ENCODE data around the gene TMEM185B.
A peak's percentile ranks its signal among the peaks of the same experiment; 100 is the strongest.

Gene TMEM185B

DNA sequence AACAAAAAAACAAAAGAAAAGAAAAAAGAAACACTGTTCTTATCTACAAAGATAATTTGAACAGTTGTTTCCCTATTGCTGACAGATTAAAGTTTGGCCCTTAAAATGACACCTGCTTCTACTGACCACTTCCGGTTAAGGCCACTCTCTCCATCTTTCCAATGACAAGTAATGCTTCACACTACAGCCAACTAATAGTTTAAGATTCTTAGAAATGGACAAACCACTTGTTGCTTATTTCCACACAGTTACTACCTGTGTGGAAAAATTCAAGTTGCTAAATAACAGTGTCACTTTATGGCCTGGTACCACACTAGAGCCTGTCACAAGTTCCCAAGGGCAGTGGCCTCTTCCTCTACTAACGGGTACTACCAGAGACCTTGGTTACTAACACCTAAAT lies 2.4 kb downstream of the TMEM185B start:
- H3K4me1 Mint-ChIP-seq: peaks cover 41% of the 10 kb centered on the region
- peaks cover 2% of the 10 kb centered on the region for H3K9me3 Mint-ChIP-seq
- H3K27ac Mint-ChIP-seq: no peak overlapping the region
- H3K4me3 Mint-ChIP-seq: peak overlapping the region; percentile 4
- DNase-seq (ENCODE audit: low spot score in 2 of 2) (no peak), ATAC-seq (ENCODE audit: low read depth) (no peak)
- H3K36me3 Mint-ChIP-seq: peaks cover 19% of the 10 kb centered on the region
- H3K27me3 Mint-ChIP-seq: no peaks in the 10 kb centered on the region

GRCh38 chr2:120219766-120220165 lies 3.4 kb downstream of the TMEM185B start:
- DNase-seq (ENCODE audit: low spot score in 2 of 2): no peak
- peaks cover 39% of the 10 kb centered on the region for H3K4me1 Mint-ChIP-seq

DNA sequence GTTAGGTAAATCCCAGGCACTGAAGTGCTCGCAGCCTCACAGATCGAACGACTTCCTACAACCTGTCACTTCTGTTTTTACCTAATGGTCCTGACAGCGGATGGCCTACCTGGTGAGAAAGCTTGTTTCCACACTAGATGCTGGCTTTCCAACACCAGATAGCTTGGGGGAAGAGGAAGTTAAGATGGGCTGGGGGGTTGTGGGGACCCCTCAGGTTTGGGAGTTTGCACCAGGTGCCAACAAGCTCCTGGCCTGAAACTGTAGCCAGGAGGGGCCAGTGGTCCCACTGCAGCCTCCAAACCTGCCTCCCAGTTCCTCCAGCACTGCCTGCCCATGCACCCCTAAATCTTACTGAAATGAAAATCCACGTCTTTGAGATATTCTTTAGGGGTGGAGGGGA lies 3.9 kb downstream of the TMEM185B start:
- no peak for DNase-seq (ENCODE audit: low spot score in 2 of 2)
- H3K27me3 Mint-ChIP-seq: no peaks in the 10 kb centered on the region
- H3K36me3 Mint-ChIP-seq: peaks cover 19% of the 10 kb centered on the region
- peaks cover 2% of the 10 kb centered on the region for H3K9me3 Mint-ChIP-seq
- no peak overlapping the region for H3K27ac Mint-ChIP-seq
- no peak for ATAC-seq (ENCODE audit: low read depth)
- peaks cover 34% of the 10 kb centered on the region for H3K4me1 Mint-ChIP-seq
- no peak overlapping the region for H3K4me3 Mint-ChIP-seq

More at GRCh38 chr2:120219766-120220165, 3.4 kb downstream of the TMEM185B start:
- Mint-ChIP-seq H3K27ac (no peak overlapping the region), H3K9me3 (peaks cover 2% of the 10 kb centered on the region), H3K27me3 (no peaks in the 10 kb centered on the region), H3K36me3 (peaks cover 19% of the 10 kb centered on the region), H3K4me3 (no peak overlapping the region)
- no peak for ATAC-seq (ENCODE audit: low read depth)

DNA sequence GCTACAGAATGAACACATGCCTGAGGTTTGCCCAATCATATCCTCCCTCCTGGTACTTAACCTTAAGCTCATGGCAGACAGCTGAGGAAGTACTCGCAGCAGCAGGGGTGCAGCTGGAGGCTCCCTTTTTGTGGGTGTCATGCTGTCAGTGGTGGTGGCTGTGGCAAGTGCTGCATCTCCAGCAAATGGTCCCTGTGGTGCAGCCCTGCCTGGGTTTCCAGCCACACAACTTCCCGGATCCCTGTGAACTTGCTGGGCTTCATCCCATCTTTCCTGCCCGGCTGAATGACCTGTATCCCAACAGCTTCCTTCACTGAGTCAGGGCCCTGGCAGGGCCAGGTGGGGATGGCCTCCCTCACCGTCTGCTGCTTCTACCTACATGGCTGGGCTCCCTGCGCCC lies 5.0 kb downstream of the TMEM185B start:
- Mint-ChIP-seq H3K4me1 (peaks cover 29% of the 10 kb centered on the region), H3K27ac (no peak overlapping the region), H3K9me3 (peaks cover 2% of the 10 kb centered on the region), H3K27me3 (no peaks in the 10 kb centered on the region), H3K4me3 (no peak overlapping the region), H3K36me3 (peaks cover 19% of the 10 kb centered on the region)
- no peak for ATAC-seq (ENCODE audit: low read depth)
- DNase-seq (ENCODE audit: low spot score in 2 of 2): no peak

DNA sequence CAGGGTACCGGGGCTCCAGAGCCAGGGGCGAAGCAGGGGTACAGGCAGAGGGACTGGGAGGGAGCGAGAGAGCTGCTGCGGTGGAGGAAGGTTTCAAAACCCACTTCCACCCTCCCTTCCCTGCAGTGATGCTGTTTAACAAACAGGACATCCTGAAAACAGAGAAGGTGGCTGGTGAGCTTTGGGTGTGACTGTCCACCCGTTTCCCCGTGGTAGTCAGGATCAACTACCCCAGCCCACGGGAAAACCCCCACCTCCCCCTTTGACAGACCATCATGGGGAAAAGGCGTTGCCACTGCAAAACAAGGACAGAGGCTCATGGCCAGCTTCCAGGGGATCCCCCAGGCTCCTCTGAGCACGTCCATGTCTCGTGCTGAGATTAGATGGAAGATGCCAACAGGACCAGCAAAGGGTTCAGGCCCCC lies 12.9 kb downstream of the TMEM185B start:
- Mint-ChIP-seq H3K27ac (no peak overlapping the region), H3K4me1 (peaks cover 4% of the 10 kb centered on the region), H3K36me3 (no peaks in the 10 kb centered on the region), H3K27me3 (no peaks in the 10 kb centered on the region), H3K4me3 (no peak overlapping the region), H3K9me3 (no peaks in the 10 kb centered on the region)
- DNase-seq (ENCODE audit: low spot score in 2 of 2) (no peak), ATAC-seq (ENCODE audit: low read depth) (no peak)

DNA sequence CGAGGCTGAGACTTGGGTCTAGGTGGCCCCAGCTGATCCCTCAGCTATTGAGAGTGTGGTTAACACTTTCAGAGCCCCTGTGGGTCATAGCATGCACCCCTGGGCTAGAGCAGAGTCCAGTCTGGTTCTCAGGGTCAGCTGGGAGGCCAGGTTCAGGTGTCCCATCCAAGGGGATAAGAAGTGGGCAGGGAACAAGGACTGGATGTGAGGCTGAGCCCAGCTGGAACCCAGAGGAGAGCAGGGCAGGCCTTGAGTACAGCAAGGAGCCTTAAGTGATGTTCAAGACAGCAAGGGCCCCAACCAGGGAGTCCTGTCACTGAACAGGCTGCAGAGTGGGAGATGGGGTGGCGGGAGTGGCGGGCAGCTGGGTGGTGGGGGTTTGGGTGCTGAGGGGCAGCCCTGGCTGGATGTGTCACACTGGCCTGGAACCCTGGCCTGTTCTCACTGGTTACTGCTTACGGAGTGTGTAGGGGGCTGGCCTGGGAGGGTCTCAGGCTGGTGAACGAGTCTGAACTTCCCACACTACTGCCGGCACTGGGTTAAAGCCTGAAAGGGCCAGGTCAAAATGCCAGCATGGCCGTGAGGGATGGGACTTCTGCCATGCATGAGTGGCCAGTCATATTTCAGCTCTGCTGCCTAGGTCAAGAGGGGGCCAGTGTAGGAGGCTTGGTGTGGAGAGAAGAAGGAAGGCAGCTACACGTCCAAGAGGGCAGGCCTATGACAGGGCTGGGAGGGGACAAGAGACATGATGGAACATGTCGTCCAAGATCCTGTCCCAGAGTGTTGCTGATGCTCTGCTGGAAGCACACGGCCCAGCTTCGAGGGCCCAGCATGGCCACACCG lies 13.6 kb downstream of the TMEM185B start:
- H3K36me3 Mint-ChIP-seq: no peaks in the 10 kb centered on the region
- H3K4me1 Mint-ChIP-seq: peaks cover 4% of the 10 kb centered on the region
- no peaks in the 10 kb centered on the region for H3K9me3 Mint-ChIP-seq
- peak overlapping the region; percentile 24 for H3K27ac Mint-ChIP-seq
- ATAC-seq (ENCODE audit: low read depth) (no peak), DNase-seq (ENCODE audit: low spot score in 2 of 2) (no peak)
- H3K4me3 Mint-ChIP-seq: no peak overlapping the region
- no peaks in the 10 kb centered on the region for H3K27me3 Mint-ChIP-seq

DNA sequence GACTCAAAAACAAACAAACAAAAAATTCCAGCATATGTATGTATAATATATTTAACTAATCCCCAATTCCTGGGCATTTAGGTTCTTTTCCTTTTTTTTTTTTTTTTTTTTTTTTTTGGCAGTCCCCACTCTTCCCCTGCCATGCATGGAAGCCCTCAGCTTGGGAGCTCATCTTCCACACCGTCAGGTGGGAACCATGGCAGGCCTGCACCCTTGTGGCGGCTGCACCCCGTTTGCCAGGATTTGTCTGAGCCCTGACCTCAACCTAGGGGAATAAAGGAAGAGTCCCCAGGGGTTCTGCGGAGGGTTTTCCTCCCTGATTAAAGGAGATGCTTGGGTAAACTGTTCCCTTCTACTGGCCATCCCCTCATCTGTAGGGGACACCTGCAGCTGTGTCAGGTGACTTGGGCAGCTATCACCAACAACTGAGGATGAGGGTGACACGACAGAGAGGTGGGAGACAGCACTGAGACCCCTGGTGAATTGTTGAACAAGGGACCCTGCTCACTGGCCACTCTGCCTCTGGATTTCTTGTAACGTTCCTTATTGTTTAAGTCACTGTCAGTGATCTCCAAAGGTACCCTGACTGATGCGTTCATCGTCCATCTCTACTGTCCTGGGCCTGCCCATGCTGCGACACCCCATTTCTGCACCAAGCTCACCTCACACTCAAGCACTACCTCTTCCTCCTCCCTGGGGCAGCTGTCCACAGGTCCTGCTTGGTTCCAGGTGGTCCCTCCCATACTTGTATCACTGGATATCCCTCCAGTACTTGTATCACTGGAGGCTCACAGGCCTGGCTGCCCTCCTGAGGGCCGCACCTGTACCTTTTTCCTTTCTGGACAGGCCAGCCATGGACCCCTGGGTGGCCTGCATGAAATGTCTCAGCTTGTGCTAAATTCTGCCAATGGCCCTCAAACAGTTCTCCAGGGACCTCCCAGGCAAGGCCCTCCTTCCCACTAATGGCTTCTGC lies 14.5 kb downstream of the TMEM185B start:
- Mint-ChIP-seq H3K27ac (peak overlapping the region; percentile 24), H3K4me3 (no peak overlapping the region), H3K9me3 (no peaks in the 10 kb centered on the region), H3K4me1 (peaks cover 4% of the 10 kb centered on the region), H3K27me3 (no peaks in the 10 kb centered on the region), H3K36me3 (no peaks in the 10 kb centered on the region)
- DNase-seq (ENCODE audit: low spot score in 2 of 2): no peak
- no peak for ATAC-seq (ENCODE audit: low read depth)

GRCh38 chr2:120206022-120206581 lies 17.1 kb downstream of the TMEM185B start:
- Mint-ChIP-seq H3K4me1 (peaks cover 4% of the 10 kb centered on the region), H3K4me3 (no peak overlapping the region), H3K9me3 (no peaks in the 10 kb centered on the region), H3K36me3 (no peaks in the 10 kb centered on the region), H3K27ac (peak overlapping the region; percentile 33), H3K27me3 (no peaks in the 10 kb centered on the region)
- no peak for DNase-seq (ENCODE audit: low spot score in 2 of 2)
- ATAC-seq (ENCODE audit: low read depth): peak; percentile 35

DNA sequence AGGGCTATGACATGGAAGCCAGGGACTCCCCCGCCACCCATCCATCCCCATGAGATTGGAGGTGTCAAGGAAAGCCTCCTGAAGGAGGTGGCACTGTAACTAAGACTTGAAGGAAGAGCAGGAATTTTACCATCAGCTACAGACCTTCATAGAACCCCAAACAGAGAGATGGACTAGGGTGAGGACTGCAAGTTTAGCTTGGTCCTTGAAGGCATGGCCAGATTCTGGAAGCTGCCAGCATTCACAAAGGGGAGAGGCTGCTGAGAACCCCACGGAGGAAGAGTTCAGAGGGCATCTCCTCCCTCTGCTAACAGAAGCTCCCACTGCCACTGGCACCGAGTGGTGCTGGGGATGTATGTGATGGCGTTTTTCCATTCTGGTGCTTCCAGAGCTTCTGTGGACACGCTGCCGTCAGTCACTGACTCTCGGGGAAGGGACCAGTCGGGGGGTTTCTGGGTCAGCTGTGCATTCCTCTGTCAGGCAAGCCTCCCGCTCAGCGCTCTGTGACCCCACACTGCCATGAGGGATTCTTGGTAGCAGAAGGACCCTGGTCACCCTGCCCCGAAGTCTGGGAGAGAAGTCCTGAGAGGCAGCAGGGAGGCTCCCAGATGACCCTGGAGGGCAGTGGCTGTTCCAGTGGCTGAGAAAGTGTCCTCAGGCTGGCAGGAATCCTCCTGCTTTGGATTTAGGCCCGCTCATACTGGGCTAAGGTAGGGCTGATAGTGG lies 18.1 kb downstream of the TMEM185B start:
- no peaks in the 10 kb centered on the region for H3K36me3 Mint-ChIP-seq
- ATAC-seq (ENCODE audit: low read depth) (no peak), DNase-seq (ENCODE audit: low spot score in 2 of 2) (no peak)
- H3K4me1 Mint-ChIP-seq: peaks cover 4% of the 10 kb centered on the region
- H3K4me3 Mint-ChIP-seq: no peak overlapping the region
- H3K27ac Mint-ChIP-seq: peak overlapping the region; percentile 33
- no peaks in the 10 kb centered on the region for H3K27me3 Mint-ChIP-seq
- no peaks in the 10 kb centered on the region for H3K9me3 Mint-ChIP-seq

GRCh38 chr2:120204417-120204816 lies 18.8 kb downstream of the TMEM185B start:
- H3K9me3 Mint-ChIP-seq: no peaks in the 10 kb centered on the region
- no peaks in the 10 kb centered on the region for H3K27me3 Mint-ChIP-seq
- H3K27ac Mint-ChIP-seq: no peak overlapping the region
- H3K4me1 Mint-ChIP-seq: no peaks in the 10 kb centered on the region
- no peaks in the 10 kb centered on the region for H3K36me3 Mint-ChIP-seq
- H3K4me3 Mint-ChIP-seq: no peak overlapping the region
- DNase-seq (ENCODE audit: low spot score in 2 of 2): no peak
- ATAC-seq (ENCODE audit: low read depth): no peak

DNA sequence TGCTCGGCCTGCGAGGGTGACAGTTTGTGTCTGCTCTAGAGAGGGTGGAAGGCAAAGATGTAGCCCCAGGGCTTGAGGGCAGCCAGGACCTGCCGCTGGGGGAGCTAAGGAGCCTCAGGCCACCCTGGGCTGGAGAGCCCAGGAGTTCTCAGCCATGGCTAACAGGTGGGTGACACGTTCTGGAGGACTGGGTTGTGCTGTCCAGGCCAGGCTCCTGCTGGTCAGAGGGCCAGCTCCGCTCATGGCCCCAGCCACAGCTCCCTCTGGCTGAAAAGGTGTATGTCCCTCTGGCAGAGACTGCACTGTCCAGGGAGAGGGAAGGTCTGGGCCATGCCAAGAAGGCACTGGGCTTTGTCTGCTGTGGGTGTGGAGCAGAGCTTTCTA lies 19.2 kb downstream of the TMEM185B start:
- ATAC-seq (ENCODE audit: low read depth): no peak
- DNase-seq (ENCODE audit: low spot score in 2 of 2): no peak
- no peaks in the 10 kb centered on the region for H3K36me3 Mint-ChIP-seq
- no peaks in the 10 kb centered on the region for H3K9me3 Mint-ChIP-seq
- no peaks in the 10 kb centered on the region for H3K27me3 Mint-ChIP-seq
- H3K4me3 Mint-ChIP-seq: no peak overlapping the region
- H3K27ac Mint-ChIP-seq: no peak overlapping the region
- no peaks in the 10 kb centered on the region for H3K4me1 Mint-ChIP-seq

GRCh38 chr2:120203251-120204021 lies 19.8 kb downstream of the TMEM185B start:
- no peaks in the 10 kb centered on the region for H3K27me3 Mint-ChIP-seq
- peaks cover 2% of the 10 kb centered on the region for H3K9me3 Mint-ChIP-seq
- H3K4me1 Mint-ChIP-seq: no peaks in the 10 kb centered on the region
- H3K27ac Mint-ChIP-seq: no peak overlapping the region
- H3K4me3 Mint-ChIP-seq: no peak overlapping the region
- no peak for ATAC-seq (ENCODE audit: low read depth)
- no peak for DNase-seq (ENCODE audit: low spot score in 2 of 2)
- H3K36me3 Mint-ChIP-seq: peaks cover 2% of the 10 kb centered on the region
